ENCODE results near the gene IMPACT.

DNA sequence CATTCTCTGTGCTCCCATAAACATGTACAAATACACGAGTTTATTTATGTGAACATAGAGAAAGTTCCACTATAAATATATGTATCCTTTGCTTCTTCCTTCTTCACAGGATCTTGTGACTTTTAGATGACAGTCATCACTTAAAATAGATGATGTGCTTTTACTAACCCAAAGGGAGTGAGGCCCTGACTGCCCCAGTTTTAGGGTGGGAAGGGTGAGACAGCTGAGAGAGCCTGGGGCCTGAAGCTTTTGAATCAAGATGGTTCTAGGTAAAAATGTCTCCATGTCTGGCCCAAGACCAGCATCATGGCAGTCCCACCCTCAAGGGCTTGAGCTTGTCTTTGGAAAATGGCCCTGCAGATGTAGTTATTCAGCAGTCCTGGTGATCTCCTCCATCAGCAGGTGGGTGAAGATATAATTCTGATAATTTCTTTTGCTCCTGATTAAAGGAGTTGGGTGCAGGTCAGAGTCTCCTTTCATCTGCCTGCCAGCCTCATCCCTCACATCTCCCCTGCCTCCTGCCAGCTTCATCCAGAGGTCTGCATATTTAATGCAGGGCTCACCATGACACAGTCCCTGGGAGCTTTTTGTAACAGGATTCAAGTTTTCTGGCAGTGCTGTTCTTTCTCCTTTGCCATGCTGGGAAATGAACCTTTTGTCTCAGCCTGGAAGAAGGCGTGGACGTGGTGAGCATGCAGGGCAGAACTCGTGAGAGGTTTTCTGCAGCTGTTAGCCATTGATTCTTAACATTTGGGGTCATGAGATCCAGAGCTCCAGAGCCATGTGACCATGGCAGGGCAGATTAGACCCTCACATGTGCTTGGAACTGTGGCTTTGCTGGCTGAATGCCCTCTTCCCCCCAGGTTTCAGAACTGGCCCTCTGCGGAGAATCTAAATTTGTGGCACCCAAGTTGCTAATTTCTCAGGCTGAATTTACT, 36.6 kb downstream of the IMPACT start:
- no peak for TF ChIP-seq POLR2A (IDR thresholded peaks at IDR 0.05)
- TF ChIP-seq, protein P1, sequence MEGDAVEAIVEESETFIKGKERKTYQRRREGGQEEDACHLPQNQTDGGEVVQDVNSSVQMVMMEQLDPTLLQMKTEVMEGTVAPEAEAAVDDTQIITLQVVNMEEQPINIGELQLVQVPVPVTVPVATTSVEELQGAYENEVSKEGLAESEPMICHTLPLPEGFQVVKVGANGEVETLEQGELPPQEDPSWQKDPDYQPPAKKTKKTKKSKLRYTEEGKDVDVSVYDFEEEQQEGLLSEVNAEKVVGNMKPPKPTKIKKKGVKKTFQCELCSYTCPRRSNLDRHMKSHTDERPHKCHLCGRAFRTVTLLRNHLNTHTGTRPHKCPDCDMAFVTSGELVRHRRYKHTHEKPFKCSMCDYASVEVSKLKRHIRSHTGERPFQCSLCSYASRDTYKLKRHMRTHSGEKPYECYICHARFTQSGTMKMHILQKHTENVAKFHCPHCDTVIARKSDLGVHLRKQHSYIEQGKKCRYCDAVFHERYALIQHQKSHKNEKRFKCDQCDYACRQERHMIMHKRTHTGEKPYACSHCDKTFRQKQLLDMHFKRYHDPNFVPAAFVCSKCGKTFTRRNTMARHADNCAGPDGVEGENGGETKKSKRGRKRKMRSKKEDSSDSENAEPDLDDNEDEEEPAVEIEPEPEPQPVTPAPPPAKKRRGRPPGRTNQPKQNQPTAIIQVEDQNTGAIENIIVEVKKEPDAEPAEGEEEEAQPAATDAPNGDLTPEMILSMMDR (IDR thresholded peaks at IDR 0.05), result no peak

Data from suprapubic skin (tissue), 3 donors.